ENCODE measurements around the gene NFATC1.
"Not testable (repeated sequence)": the region's sequence is repeated elsewhere in the genome, so short reads cannot be mapped to it uniquely, and the experiment has no call there.

Gene NFATC1

GRCh38 chr18:79477711-79478483, 82.2 kb downstream of the NFATC1 start:
- DNase-seq = no peak

GRCh38 chr18:79478484-79479115, 82.9 kb downstream of the NFATC1 start:
- no peak for DNase-seq

- DNase-seq = no peak
These were observed 83.5 kb downstream of the NFATC1 start for GRCh38 chr18:79479116-79479760.

GRCh38 chr18:79479761-79480161, 84.0 kb downstream of the NFATC1 start:
- no peak for DNase-seq

GRCh38 chr18:79480171-79481045, 84.7 kb downstream of the NFATC1 start:
- no peak for DNase-seq

GRCh38 chr18:79481046-79481790, 85.5 kb downstream of the NFATC1 start:
- no peak for DNase-seq

GRCh38 chr18:79483393-79483792, 87.7 kb downstream of the NFATC1 start:
- DNase-seq = not testable (repeated sequence)

- DNase-seq = no peak
These were observed 88.3 kb downstream of the NFATC1 start for GRCh38 chr18:79483971-79484491.

- no peak for DNase-seq
These were observed 89.2 kb downstream of the NFATC1 start for GRCh38 chr18:79484661-79485621.

- no peak for DNase-seq
These were observed 90.1 kb downstream of the NFATC1 start for GRCh38 chr18:79485788-79486355.

GRCh38 chr18:79486356-79487182, 90.8 kb downstream of the NFATC1 start:
- DNase-seq = no peak

GRCh38 chr18:79487183-79487800, 91.6 kb downstream of the NFATC1 start:
- DNase-seq = no peak

GRCh38 chr18:79487801-79488201, 92.1 kb downstream of the NFATC1 start:
- DNase-seq = no peak

GRCh38 chr18:79488311-79489050, 92.8 kb downstream of the NFATC1 start:
- DNase-seq = no peak

GRCh38 chr18:79489051-79489898, 93.5 kb downstream of the NFATC1 start:
- DNase-seq = no peak

- DNase-seq = no peak
These were observed 94.3 kb downstream of the NFATC1 start for GRCh38 chr18:79489899-79490625.

Measured in C1 segment of cervical spinal cord (tissue), 14 donors.